HepG2 (cell line): ENCODE measurements around the gene NEXMIF. TPM values are rescaled to one million over a fixed set of nuclear protein-coding genes. Genes with fewer than 3 reads are reported as not detected.
A peak's percentile ranks its signal among the peaks of the same experiment; 100 is the strongest.

Experiments
- GABPB1 ChIP-seq: IDR thresholded peaks from 2 replicates; pipeline ENCODE4 v1.6.1; 2016; ENCODE audit warnings: mild to moderate bottlenecking, missing genetic modification reagents, moderate library complexity, missing compliant biosample characterization
- GPN1 ChIP-seq: sonication (generic); formaldehyde crosslinking; IDR thresholded peaks from 2 replicates; pipeline ENCODE4 v1.5.1; 2020; ENCODE audit warnings: missing genetic modification reagents, borderline replicate concordance
- HIVEP1 ChIP-seq: sonication (generic); formaldehyde crosslinking; IDR thresholded peaks from 2 replicates; pipeline ENCODE4 v1.4.0; 2020; ENCODE audit warnings: mild to moderate bottlenecking, missing genetic modification reagents
- ISL2 ChIP-seq: sonication (generic); formaldehyde crosslinking; IDR thresholded peaks from 2 replicates; pipeline ENCODE4 v1.5.0; 2020; ENCODE audit warnings: missing genetic modification reagents
- KDM3A ChIP-seq: IDR thresholded peaks from 2 replicates; pipeline ENCODE4 v1.6.1; 2018; ENCODE audit warnings: low read depth, missing compliant biosample characterization
- MYPOP ChIP-seq: sonication (generic); formaldehyde crosslinking; IDR thresholded peaks from 2 replicates; pipeline ENCODE4 v1.8.1; 2023; ENCODE audit warnings: mild to moderate bottlenecking, moderate library complexity, missing genetic modification reagents
- PRDM4 ChIP-seq: sonication (generic); formaldehyde crosslinking; IDR thresholded peaks from 2 replicates; pipeline ENCODE4 v1.9.0; 2021; ENCODE audit warnings: missing genetic modification reagents, borderline replicate concordance
- SIX4 ChIP-seq: sonication (generic); formaldehyde crosslinking; IDR thresholded peaks from 2 replicates; pipeline ENCODE4 v1.4.0; 2020; ENCODE audit warnings: missing genetic modification reagents
- SMARCE1 ChIP-seq: fragments of 450-650 bp; IDR thresholded peaks from 2 replicates; pipeline ENCODE4 v1.6.1; 2017; ENCODE audit warnings: borderline replicate concordance
- TBX2 ChIP-seq: sonication (generic); formaldehyde crosslinking; IDR thresholded peaks from 2 replicates; pipeline ENCODE4 v1.5.0; 2020; ENCODE audit warnings: missing genetic modification reagents, mild to moderate bottlenecking, borderline replicate concordance
- TEF ChIP-seq: sonication (generic); formaldehyde crosslinking; IDR thresholded peaks from 2 replicates; pipeline ENCODE4 v1.5.0; 2020; ENCODE audit warnings: missing genetic modification reagents
- ZFY ChIP-seq: sonication (generic); formaldehyde crosslinking; IDR thresholded peaks from 2 replicates; pipeline ENCODE4 v1.4.0; 2020; ENCODE audit warnings: missing genetic modification reagents
- ZMAT3 ChIP-seq: sonication (generic); formaldehyde crosslinking; conservative IDR thresholded peaks from 2 replicates; pipeline ENCODE4 v1.7.0; 2021; ENCODE audit warnings: missing genetic modification reagents
- ZMYM3 ChIP-seq: sonication (generic); formaldehyde crosslinking; IDR thresholded peaks from 2 replicates; pipeline ENCODE4 v1.5.1; 2020; ENCODE audit warnings: mild to moderate bottlenecking, missing genetic modification reagents
- ZNF24 ChIP-seq: fragments of 450-650 bp; IDR thresholded peaks from 2 replicates; pipeline ENCODE4 v1.6.1; 2017; ENCODE audit warnings: antibody characterized with exemption, mild to moderate bottlenecking
- ZNF687 ChIP-seq: sonication (generic); formaldehyde crosslinking; IDR thresholded peaks from 2 replicates; pipeline ENCODE4 v1.5.1; 2020; ENCODE audit warnings: mild to moderate bottlenecking, missing genetic modification reagents, moderate library complexity
- ZNF777 ChIP-seq: sonication (generic); formaldehyde crosslinking; IDR thresholded peaks from 2 replicates; pipeline ENCODE4 v1.4.0; 2020; ENCODE audit warnings: missing genetic modification reagents
- ZNF800 ChIP-seq: sonication (generic); formaldehyde crosslinking; IDR thresholded peaks from 2 replicates; pipeline ENCODE4 v1.4.0; 2020; ENCODE audit warnings: missing genetic modification reagents
- ZNF83 ChIP-seq: sonication (generic); formaldehyde crosslinking; IDR thresholded peaks from 2 replicates; pipeline ENCODE4 v1.4.0; 2020; ENCODE audit warnings: missing genetic modification reagents, mild to moderate bottlenecking, borderline replicate concordance
- polyA plus RNA-seq, 8 experiments: library from polyadenylated mRNA; depleted of rRNA in 3 of 8; stranded (reverse) in 7 of 8; unstranded in 1 of 8; fragments of >200 nt; fragmentation: Illumina TruSeq in 4 of 8; extraction: Trizol in 4 of 8; gene quantifications; 2 replicates each; pipeline versions ENCODE4 v1.2.1 to v1.2.3, GENCODE V29; 2011 to 2016; ENCODE audit warnings: low read depth in 4 of 8, missing spikeins in 1 of 8, mixed read lengths in 1 of 8; ENCODE audit not compliant: insufficient read depth in 1 of 8
- total RNA-seq, 5 experiments: library from RNA; depleted of rRNA; stranded (reverse); fragments of >200 nt; fragmentation: Illumina TruSeq; extraction: Trizol; gene quantifications; 2 replicates each; pipeline ENCODE4 v1.2.3, GENCODE V29; 2016; ENCODE audit warnings: low read depth in 1 of 5

Gene NEXMIF
- total and polyA plus RNA-seq, 2 of the 13 experiments (the other 11 are each of a cell fraction or from before 2014, with no cell fraction given): under 0.01 TPM; not detected in 1

- TF ChIP-seq GPN1 (CRISPR knock-in tag) (no peak), ZMAT3 (CRISPR knock-in tag) (0 out of 2 replicates have a peak, but pooled peaks have one; percentile 35), KDM3A (0 out of 2 replicates have a peak, but pooled peaks have one; percentile 31), ZNF800 (peak; percentile 95; the same call in 1 of the 2 replicates), ZFY (CRISPR knock-in tag) (0 out of 2 replicates have a peak, but pooled peaks have one; percentile 20), ZNF24 (no peak), MYPOP (CRISPR knock-in tag) (peak; percentile 95), ZNF687 (peak; percentile 66), GABPB1 (CRISPR knock-in tag) (peak; percentile 29; the same call in 1 of the 2 replicates), HIVEP1 (no peak), ZNF83 (no peak), ISL2 (0 out of 2 replicates have a peak, but pooled peaks have one; percentile 23), ZMYM3 (CRISPR knock-in tag) (no peak), ZNF777 (peak; percentile 76), TBX2 (peak; percentile 23; the same call in 1 of the 2 replicates), SIX4 (CRISPR knock-in tag) (no peak), SMARCE1 (no peak), TEF (CRISPR knock-in tag) (no peak), PRDM4 (no peak)
These were observed 615 bp downstream of the NEXMIF start (continued) for GRCh38 chrX:74924449-74925224.
